CD14-positive monocyte (primary cell): ENCODE results near the gene MAD1L1. TPM values are rescaled to one million over a fixed set of nuclear protein-coding genes. Genes with fewer than 3 reads are reported as not detected.

Experiments used
- DNase-seq, 3 donors: peaks; one replicate each; pipeline ENCODE4 v3.0.0-alpha.2; 2011 to 2022
- H2AFZ ChIP-seq: 2 replicates; pipeline ENCODE4 v1.6.0; 2012; ENCODE audit warnings: mild to moderate bottlenecking, low read depth, low read length, inconsistent platforms; ENCODE audit not compliant: insufficient read depth, poor library complexity, severe bottlenecking
- H3K27ac ChIP-seq, 2 donors: 1 replicate in 1 of 2; 2 replicates in 1 of 2; pipeline ENCODE4 v1.5.1; 2012 to 2013; ENCODE audit warnings: low read length in 2 of 2, control low read depth in 1 of 2, inconsistent platforms in 1 of 2, low read depth in 1 of 2, mild to moderate bottlenecking in 1 of 2
- H3K27me3 ChIP-seq, 2 donors: one replicate each; pipeline versions ENCODE4 v1.6.0 to v1.6.1; 2011 to 2013; ENCODE audit warnings: low read length in 2 of 2; ENCODE audit not compliant: control insufficient read depth in 2 of 2, insufficient read depth in 2 of 2
- H3K36me3 ChIP-seq, 2 donors: replicated peaks in 1 of 2; 1 replicate in 1 of 2; 2 replicates in 1 of 2; pipeline versions ENCODE4 v1.5.1 to v1.6.1; 2012 to 2013; ENCODE audit warnings: low read length in 2 of 2, control low read depth in 1 of 2, inconsistent platforms in 1 of 2, mild to moderate bottlenecking in 1 of 2; ENCODE audit not compliant: insufficient read depth in 2 of 2, control insufficient read depth in 1 of 2
- H3K4me1 ChIP-seq, 2 donors: 1 replicate in 1 of 2; 2 replicates in 1 of 2; pipeline versions ENCODE4 v1.5.1 to v1.6.1; 2012 to 2013; ENCODE audit warnings: low read length in 2 of 2, control low read depth in 1 of 2, inconsistent platforms in 1 of 2, mild to moderate bottlenecking in 1 of 2, moderate library complexity in 1 of 2; ENCODE audit not compliant: insufficient read depth in 2 of 2, control insufficient read depth in 1 of 2
- H3K4me2 ChIP-seq: replicated peaks from 2 replicates; pipeline ENCODE3; 2012; ENCODE audit warnings: low read length, moderate library complexity, mild to moderate bottlenecking; ENCODE audit not compliant: poor library complexity, severe bottlenecking; ENCODE audit errors: extremely low read depth
- H3K4me3 ChIP-seq, 3 experiments: fragments of 200-600 bp in 1 of 3; sonication (generic) in 1 of 3; replicated peaks in 1 of 3; 1 replicate in 2 of 3; 2 replicates in 1 of 3; pipeline ENCODE4 v1.5.1; 2011 to 2013; ENCODE audit warnings: low read length in 3 of 3, mild to moderate bottlenecking in 3 of 3, control low read depth in 2 of 3, low read depth in 2 of 3, inconsistent platforms in 1 of 3, moderate library complexity in 1 of 3
- H3K79me2 ChIP-seq: 2 replicates; pipeline ENCODE4 v1.6.0; 2012; ENCODE audit warnings: mild to moderate bottlenecking, control low read depth, inconsistent platforms, low read length, moderate library complexity; ENCODE audit not compliant: insufficient read depth
- H3K9ac ChIP-seq: 2 replicates; pipeline ENCODE4 v1.6.0; 2017; ENCODE audit warnings: low read length, mild to moderate bottlenecking; ENCODE audit not compliant: insufficient read depth, poor library complexity, severe bottlenecking
- H3K9me3 ChIP-seq, 2 donors: replicated peaks in 1 of 2; 1 replicate in 1 of 2; 2 replicates in 1 of 2; pipeline versions ENCODE4 v1.5.1 to v1.6.1; 2012 to 2013; ENCODE audit warnings: low read length in 2 of 2, control low read depth in 1 of 2; ENCODE audit not compliant: control insufficient read depth in 1 of 2, insufficient read depth in 1 of 2
- H4K20me1 ChIP-seq: 2 replicates; pipeline ENCODE4 v1.6.0; 2012; ENCODE audit warnings: mild to moderate bottlenecking, low read length, control low read depth, moderate library complexity; ENCODE audit not compliant: insufficient read depth
- H3K27ac Mint-ChIP-seq, 7 donors: one replicate each; pipeline ENCODE4 v1.8.0; 2020; ENCODE audit warnings: mild to moderate bottlenecking in 7 of 7, mixed read lengths in 7 of 7, moderate library complexity in 6 of 7, inconsistent platforms in 2 of 7
- H3K27me3 Mint-ChIP-seq, 3 donors: one replicate each; pipeline ENCODE4 v1.8.0; 2021 to 2022; ENCODE audit warnings: low read depth in 3 of 3, mild to moderate bottlenecking in 3 of 3, mixed read lengths in 3 of 3, moderate library complexity in 3 of 3, inconsistent platforms in 1 of 3
- H3K36me3 Mint-ChIP-seq, 2 donors: one replicate each; pipeline ENCODE4 v1.8.0; 2020; ENCODE audit warnings: mixed read lengths in 2 of 2, inconsistent platforms in 1 of 2, mild to moderate bottlenecking in 1 of 2
- H3K4me1 Mint-ChIP-seq: one replicate; pipeline ENCODE4 v1.8.0; 2020; ENCODE audit warnings: mild to moderate bottlenecking, mixed read lengths
- H3K4me3 Mint-ChIP-seq, 2 donors: one replicate each; pipeline ENCODE4 v1.8.0; 2020; ENCODE audit warnings: mild to moderate bottlenecking in 2 of 2, mixed read lengths in 2 of 2, moderate library complexity in 1 of 2
- H3K9me3 Mint-ChIP-seq, 7 donors: one replicate each; pipeline ENCODE4 v1.8.0; 2020 to 2022; ENCODE audit warnings: mixed read lengths in 7 of 7, mild to moderate bottlenecking in 6 of 7, moderate library complexity in 6 of 7, inconsistent platforms in 2 of 7
- WGBS: methylation state at CpG from one replicate; pipeline ENCODE4 v1.1.5; 2013; ENCODE audit warnings: missing lambda C conversion rate; ENCODE audit not compliant: insufficient coverage; 5-methylcytosine and 5-hydroxymethylcytosine counted together
- intact Hi-C, 2 donors: fragments of 100-400 bp; cut with micrococcal nuclease; formaldehyde crosslinking; loops; one replicate each; pipeline versions ENCODE4 v1.15.0 to v1.15.1; 2023
- polyA plus RNA-seq, 3 donors: library from polyadenylated mRNA; depleted of rRNA in 1 of 3; unstranded in 2 of 3; stranded (reverse) in 1 of 3; fragments of 300-500 nt in 2 of 3; fragments of >200 nt in 1 of 3; fragmentation: Illumina TruSeq in 2 of 3; gene quantifications; 1 replicate in 2 of 3; 2 replicates in 1 of 3; pipeline ENCODE4 v1.2.3, GENCODE V29; 2012 to 2021
- TF ChIP-seq, protein P1 (sequence below): fragments of 200-600 bp; IDR thresholded peaks from one replicate; pipeline ENCODE4 v1.8.0; 2022; ENCODE audit warnings: antibody characterized with exemption, mild to moderate bottlenecking

MAD1L1 gene
- polyA plus RNA-seq, 3 donors, result 22.0 to 39.4 (median 33.2) TPM

DNA sequence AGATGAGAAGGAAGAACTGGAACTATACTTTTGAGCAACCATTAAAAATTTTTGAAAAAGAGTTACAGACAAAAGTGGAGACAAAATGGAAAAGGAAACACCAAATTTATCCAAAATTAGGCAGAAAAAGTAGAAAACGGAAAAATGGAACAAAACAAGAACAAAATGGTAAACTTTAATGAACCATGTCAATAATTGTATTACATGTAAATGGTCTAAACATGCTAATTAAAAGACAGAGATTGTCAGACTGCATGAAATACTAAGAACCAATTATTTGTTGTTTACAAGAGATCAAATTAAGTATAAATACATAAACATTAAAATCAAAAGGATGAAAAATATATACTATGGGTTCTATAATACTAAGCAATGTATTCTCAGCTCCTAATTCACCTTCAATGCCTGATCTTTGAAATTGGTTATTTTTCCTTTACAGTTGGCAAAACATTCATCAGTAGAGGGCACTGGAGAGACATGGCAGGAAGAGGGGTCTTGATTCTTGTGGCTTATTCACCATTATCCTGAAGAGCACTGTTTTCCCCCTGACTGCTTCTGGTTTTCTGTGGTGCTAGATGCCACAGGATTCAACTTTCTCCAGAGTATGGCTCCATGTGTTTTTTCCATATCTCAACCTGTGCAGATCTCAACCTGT, 437.7 kb downstream of the MAD1L1 start:
- Histone ChIP-seq H3K36me3 (no peaks in the 10 kb centered on the region), H3K27ac (no peak overlapping the region), H3K4me3 (no peak overlapping the region), H2AFZ (no peak overlapping the region), H3K27me3 (peaks cover 0 to 2% of the 10 kb centered on the region in 2 donors), H3K4me1 (no peaks in the 10 kb centered on the region), H3K9me3 (peaks cover 4 to 11% of the 10 kb centered on the region in 2 donors), H4K20me1 (no peaks in the 10 kb centered on the region), H3K9ac (no peak overlapping the region), H3K79me2 (no peaks in the 10 kb centered on the region), H3K4me2 (no peak overlapping the region)
- intact Hi-C loops, result no loop called here
- H3K4me3 Mint-ChIP-seq, result no peak overlapping the region
- TF ChIP-seq, protein P1, sequence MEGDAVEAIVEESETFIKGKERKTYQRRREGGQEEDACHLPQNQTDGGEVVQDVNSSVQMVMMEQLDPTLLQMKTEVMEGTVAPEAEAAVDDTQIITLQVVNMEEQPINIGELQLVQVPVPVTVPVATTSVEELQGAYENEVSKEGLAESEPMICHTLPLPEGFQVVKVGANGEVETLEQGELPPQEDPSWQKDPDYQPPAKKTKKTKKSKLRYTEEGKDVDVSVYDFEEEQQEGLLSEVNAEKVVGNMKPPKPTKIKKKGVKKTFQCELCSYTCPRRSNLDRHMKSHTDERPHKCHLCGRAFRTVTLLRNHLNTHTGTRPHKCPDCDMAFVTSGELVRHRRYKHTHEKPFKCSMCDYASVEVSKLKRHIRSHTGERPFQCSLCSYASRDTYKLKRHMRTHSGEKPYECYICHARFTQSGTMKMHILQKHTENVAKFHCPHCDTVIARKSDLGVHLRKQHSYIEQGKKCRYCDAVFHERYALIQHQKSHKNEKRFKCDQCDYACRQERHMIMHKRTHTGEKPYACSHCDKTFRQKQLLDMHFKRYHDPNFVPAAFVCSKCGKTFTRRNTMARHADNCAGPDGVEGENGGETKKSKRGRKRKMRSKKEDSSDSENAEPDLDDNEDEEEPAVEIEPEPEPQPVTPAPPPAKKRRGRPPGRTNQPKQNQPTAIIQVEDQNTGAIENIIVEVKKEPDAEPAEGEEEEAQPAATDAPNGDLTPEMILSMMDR, result no peak
- peaks cover 6 to 22% (median 7%) of the 10 kb centered on the region in 3 donors for H3K27me3 Mint-ChIP-seq
- no peaks in the 10 kb centered on the region for H3K36me3 Mint-ChIP-seq
- H3K27ac Mint-ChIP-seq, result no peak overlapping the region
- H3K9me3 Mint-ChIP-seq, result peaks cover 17 to 49% (median 28%) of the 10 kb centered on the region in 7 donors
- DNase-seq, result no peak
- H3K4me1 Mint-ChIP-seq, result no peaks in the 10 kb centered on the region
- WGBS, result no CpG with 5 or more reads among the region's 1 CpG

DNA sequence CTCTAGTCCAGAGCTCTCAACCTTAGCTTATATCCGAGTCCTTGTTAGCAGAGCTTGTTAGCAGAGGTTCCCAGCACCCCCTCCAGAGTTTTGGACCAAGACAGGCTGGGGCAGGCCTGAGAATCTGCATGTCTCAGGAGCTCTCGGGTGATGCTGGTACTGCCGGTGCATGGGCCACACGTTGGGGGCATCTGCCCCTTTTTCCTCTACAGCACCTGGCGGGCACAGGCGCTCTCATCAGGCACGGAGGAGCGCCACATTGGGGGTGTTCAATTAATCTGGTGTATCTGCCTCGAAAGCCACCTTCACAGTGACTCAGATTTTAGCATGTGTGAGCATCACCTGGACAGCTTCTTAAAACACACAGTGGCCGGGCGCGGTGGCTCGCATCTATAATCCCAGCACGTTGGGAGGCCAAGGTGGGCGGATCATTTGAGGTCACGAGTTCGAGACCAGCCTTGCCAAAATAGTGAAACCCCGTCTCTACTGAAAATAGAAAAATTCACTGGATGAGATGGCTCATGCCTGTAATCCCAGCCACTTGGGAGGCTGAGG, 445.0 kb downstream of the MAD1L1 start:
- Histone ChIP-seq H3K27me3 (no peaks in the 10 kb centered on the region), H4K20me1 (no peaks in the 10 kb centered on the region), H3K9me3 (peaks cover 0 to 3% of the 10 kb centered on the region in 2 donors), H3K36me3 (no peaks in the 10 kb centered on the region), H3K79me2 (no peaks in the 10 kb centered on the region), H2AFZ (no peak overlapping the region), H3K9ac (no peak overlapping the region), H3K4me1 (no peaks in the 10 kb centered on the region), H3K27ac (no peak overlapping the region), H3K4me3 (no peak overlapping the region), H3K4me2 (no peak overlapping the region)
- 96% methylated on average over 17 of the region's 18 CpGs for WGBS
- H3K9me3 Mint-ChIP-seq, result peaks cover 9 to 31% (median 18%) of the 10 kb centered on the region in 7 donors
- no peak overlapping the region for H3K4me3 Mint-ChIP-seq
- peaks cover 6 to 12% (median 8%) of the 10 kb centered on the region in 3 donors for H3K27me3 Mint-ChIP-seq
- no peaks in the 10 kb centered on the region for H3K4me1 Mint-ChIP-seq
- H3K36me3 Mint-ChIP-seq, result peaks cover 0 to 3% of the 10 kb centered on the region in 2 donors
- intact Hi-C loops, result no loop called here
- no peak for DNase-seq
- TF ChIP-seq, protein P1, result no peak
- peak overlapping the region in 1 of 7 donors; percentile 38 for H3K27ac Mint-ChIP-seq
